Natural killer cell treated with Interleukin-12 subunit alpha and Interleukin-12 subunit beta and Interleukin-15 and Interleukin-18, amount 100 ng/mL, for 72 hours (primary cell): Measurements from ENCODE around the gene ZSWIM4. TPM values are rescaled to one million over a fixed set of nuclear protein-coding genes. Genes with fewer than 3 reads are reported as not detected.
"Not testable (repeated sequence)": the region's sequence is repeated elsewhere in the genome, so short reads cannot be mapped to it uniquely, and the experiment has no call there.

ENCODE experiments used
- ATAC-seq, 2 donors: fragments of 150-1000 bp; cut with Tn5 transposase in 1 of 2; sonication (Bioruptor Pico), chemical (Tn5 transposase) in 1 of 2; 2 replicates each; pipeline ENCODE4 v1.10.0; 2021
- DNase-seq: peaks from one replicate; pipeline ENCODE4 v3.0.0; 2022; ENCODE audit warnings: low spot score
- H3K27ac Mint-ChIP-seq, 2 donors: 1 replicate in 1 of 2; 2 replicates in 1 of 2; pipeline ENCODE4 v1.8.0; 2022; ENCODE audit warnings: mixed read lengths in 2 of 2, mild to moderate bottlenecking in 1 of 2, moderate library complexity in 1 of 2
- H3K27me3 Mint-ChIP-seq, 2 donors: 1 replicate in 1 of 2; 2 replicates in 1 of 2; pipeline ENCODE4 v1.8.0; 2022; ENCODE audit warnings: mixed read lengths in 2 of 2
- H3K36me3 Mint-ChIP-seq: one replicate; pipeline ENCODE4 v1.8.0; 2022; ENCODE audit warnings: mixed read lengths
- H3K4me1 Mint-ChIP-seq, 2 donors: 1 replicate in 1 of 2; 2 replicates in 1 of 2; pipeline ENCODE4 v1.8.0; 2022; ENCODE audit warnings: low read depth in 2 of 2, mixed read lengths in 2 of 2, mild to moderate bottlenecking in 1 of 2
- H3K4me3 Mint-ChIP-seq: one replicate; pipeline ENCODE4 v1.8.0; 2022; ENCODE audit warnings: mixed read lengths
- H3K9me3 Mint-ChIP-seq: 2 replicates; pipeline ENCODE4 v1.8.0; 2022; ENCODE audit warnings: mixed read lengths
- total RNA-seq, 2 donors: library from RNA; stranded (reverse); gene quantifications; one replicate each; pipeline ENCODE4 v1.2.3, GENCODE V29; 2022

ZSWIM4 gene
- total RNA-seq, 2 donors from 2014 or later, result 8.3 to 9.7 TPM

DNA sequence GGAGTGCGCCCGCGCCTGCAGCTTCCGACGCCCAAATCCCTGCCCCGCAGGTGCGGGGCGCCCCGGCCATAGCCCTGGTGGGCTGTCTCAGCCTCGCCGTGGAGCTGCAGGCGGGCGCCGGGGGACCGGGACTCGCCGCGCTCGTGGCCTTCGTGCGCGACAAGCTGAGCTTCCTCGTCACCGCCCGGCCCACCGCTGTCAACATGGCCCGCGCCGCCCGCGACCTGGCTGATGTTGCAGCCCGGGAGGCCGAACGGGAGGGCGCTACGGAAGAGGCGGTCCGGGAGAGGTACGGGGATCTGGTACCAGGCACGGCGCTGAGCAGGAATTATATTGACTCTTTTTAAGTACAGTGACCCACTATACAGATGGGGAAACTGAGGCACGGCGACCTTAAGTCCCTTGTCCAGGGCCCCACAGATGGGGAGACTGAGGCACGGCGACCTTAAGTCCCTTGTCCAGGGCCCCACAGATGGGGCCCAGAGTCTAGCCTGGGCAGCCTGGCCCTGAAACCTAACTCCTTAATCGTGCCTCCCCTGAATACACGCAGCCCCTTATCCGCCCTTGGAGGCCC, 30.3 kb upstream of the ZSWIM4 start:
- Mint-ChIP-seq H3K36me3 (no peaks in the 10 kb centered on the region), H3K4me3 (peak overlapping the region; percentile 90), H3K9me3 (no peaks in the 10 kb centered on the region), H3K4me1 (peaks cover 12 to 18% of the 10 kb centered on the region in 2 donors), H3K27me3 (no peaks in the 10 kb centered on the region), H3K27ac (peak overlapping the region; percentile 55 to 61)
- ATAC-seq (peak; percentile 73 to 75), DNase-seq (peak; percentile 62)

DNA sequence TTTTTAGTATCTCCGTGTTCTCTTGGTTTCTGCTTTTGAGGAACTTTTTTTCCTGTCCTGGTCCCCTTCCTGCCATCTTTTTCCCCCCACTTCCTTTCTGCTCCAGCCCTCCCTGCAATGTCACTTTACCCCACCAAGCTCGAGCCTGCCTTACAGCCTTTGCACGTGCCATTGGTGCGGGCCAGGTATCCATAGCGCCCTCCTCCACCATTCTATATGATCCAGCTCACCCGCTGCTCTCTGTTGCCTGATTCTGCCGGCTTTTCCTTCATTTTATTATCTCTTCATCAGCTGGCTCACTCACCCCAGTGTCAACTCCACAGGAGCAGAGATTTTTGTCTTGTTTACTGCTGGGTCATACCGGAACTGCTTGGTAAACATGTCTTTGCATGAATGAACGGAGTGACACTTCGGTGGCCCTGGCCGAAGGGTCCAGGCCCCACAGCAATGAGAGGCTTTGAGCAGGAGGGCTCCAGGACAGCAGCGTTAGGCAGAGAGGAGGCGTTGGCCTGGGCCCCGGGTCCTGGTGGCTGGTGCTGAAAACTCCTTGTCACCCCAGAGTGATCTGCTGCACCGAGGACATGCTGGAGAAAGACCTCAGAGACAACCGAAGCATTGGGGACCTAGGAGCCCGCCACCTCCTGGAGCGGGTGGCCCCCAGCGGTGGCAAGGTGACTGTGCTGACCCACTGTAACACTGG, 29.7 kb upstream of the ZSWIM4 start:
- no peaks in the 10 kb centered on the region for H3K36me3 Mint-ChIP-seq
- H3K27me3 Mint-ChIP-seq, result no peaks in the 10 kb centered on the region
- ATAC-seq (no peak), DNase-seq (peak; percentile 44)
- H3K4me1 Mint-ChIP-seq, result peaks cover 12 to 18% of the 10 kb centered on the region in 2 donors
- H3K27ac Mint-ChIP-seq, result peak overlapping the region; percentile 55 to 61
- no peaks in the 10 kb centered on the region for H3K9me3 Mint-ChIP-seq
- peak overlapping the region; percentile 90 for H3K4me3 Mint-ChIP-seq

DNA sequence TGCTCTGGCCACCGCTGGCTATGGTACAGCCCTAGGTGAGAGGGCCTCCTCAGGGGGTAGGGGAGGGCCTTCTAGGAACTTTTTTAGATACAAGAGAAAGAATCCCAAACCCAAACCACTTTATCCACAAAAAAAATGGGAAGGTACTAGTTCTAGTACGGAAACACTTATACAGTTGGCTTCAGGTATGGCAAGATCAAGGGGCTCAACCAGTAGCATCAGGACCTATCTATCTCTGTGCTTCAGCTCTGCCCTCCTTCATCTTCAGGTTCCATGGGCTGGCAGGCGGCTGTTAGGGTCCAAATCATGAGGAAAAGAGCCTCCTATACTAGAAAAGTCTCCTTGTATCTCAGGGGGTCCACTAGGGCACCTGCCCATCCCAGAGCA, 29.2 kb upstream of the ZSWIM4 start:
- Mint-ChIP-seq H3K4me1 (peaks cover 12 to 18% of the 10 kb centered on the region in 2 donors), H3K9me3 (no peaks in the 10 kb centered on the region), H3K27me3 (no peaks in the 10 kb centered on the region), H3K27ac (peak overlapping the region; percentile 55 to 61), H3K36me3 (no peaks in the 10 kb centered on the region), H3K4me3 (no peak overlapping the region)
- DNase-seq, result no peak
- no peak for ATAC-seq

DNA sequence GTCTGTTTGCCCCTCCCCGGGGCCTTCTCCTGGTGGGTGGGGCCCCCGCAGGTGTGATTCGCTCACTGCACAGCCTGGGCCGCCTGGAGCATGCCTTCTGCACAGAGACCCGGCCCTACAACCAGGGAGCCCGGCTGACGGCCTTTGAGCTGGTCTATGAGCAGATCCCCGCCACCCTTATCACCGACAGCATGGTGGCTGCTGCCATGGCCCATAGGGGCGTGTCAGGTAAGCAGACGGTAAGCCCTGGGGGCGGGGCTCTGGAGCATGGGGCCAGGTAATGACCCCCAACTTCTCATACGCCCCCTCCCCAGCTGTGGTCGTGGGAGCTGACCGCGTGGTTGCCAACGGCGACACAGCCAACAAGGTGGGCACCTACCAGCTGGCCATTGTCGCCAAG, 26.7 kb upstream of the ZSWIM4 start:
- ATAC-seq, result no peak
- no peak overlapping the region for H3K27ac Mint-ChIP-seq
- no peaks in the 10 kb centered on the region for H3K36me3 Mint-ChIP-seq
- DNase-seq, result peak; percentile 60
- H3K27me3 Mint-ChIP-seq, result no peaks in the 10 kb centered on the region
- H3K9me3 Mint-ChIP-seq, result no peaks in the 10 kb centered on the region
- H3K4me3 Mint-ChIP-seq, result no peak overlapping the region
- H3K4me1 Mint-ChIP-seq, result peaks cover 12 to 15% of the 10 kb centered on the region in 2 donors

DNA sequence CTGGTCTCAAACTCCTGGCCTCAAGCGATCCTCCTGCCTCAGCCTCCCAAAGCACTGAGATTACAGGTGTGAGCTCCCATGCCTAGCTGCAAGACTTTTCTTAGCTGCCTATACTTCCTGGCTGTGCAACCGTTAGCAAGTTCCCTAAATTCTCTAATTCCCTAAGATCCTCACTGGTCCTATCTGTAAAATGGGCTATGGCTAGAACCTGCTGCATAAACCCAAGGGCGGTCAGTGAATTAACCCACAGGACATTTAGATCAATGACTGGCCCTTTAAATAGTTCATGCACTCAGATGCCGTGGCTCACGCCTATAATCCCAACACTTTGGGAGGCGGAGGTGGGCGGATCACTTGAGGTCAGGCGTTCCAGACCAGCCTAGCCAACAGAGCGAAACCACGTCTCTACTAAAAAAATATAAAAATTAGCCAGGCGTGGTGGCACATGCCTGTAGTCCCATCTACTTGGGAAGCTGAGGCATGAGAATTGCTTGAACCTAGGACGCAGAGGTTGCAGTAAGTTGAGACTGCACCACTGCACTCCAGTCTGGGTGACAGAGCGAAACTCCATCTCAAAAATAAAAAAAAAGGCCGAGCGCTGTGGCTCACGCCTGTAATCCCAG, 25.1 kb upstream of the ZSWIM4 start:
- H3K27me3 Mint-ChIP-seq, result no peaks in the 10 kb centered on the region
- no peak overlapping the region for H3K4me3 Mint-ChIP-seq
- H3K9me3 Mint-ChIP-seq, result no peaks in the 10 kb centered on the region
- H3K27ac Mint-ChIP-seq, result no peak overlapping the region
- DNase-seq (no peak), ATAC-seq (no peak)
- no peaks in the 10 kb centered on the region for H3K36me3 Mint-ChIP-seq
- H3K4me1 Mint-ChIP-seq, result peaks cover 18 to 23% of the 10 kb centered on the region in 2 donors

DNA sequence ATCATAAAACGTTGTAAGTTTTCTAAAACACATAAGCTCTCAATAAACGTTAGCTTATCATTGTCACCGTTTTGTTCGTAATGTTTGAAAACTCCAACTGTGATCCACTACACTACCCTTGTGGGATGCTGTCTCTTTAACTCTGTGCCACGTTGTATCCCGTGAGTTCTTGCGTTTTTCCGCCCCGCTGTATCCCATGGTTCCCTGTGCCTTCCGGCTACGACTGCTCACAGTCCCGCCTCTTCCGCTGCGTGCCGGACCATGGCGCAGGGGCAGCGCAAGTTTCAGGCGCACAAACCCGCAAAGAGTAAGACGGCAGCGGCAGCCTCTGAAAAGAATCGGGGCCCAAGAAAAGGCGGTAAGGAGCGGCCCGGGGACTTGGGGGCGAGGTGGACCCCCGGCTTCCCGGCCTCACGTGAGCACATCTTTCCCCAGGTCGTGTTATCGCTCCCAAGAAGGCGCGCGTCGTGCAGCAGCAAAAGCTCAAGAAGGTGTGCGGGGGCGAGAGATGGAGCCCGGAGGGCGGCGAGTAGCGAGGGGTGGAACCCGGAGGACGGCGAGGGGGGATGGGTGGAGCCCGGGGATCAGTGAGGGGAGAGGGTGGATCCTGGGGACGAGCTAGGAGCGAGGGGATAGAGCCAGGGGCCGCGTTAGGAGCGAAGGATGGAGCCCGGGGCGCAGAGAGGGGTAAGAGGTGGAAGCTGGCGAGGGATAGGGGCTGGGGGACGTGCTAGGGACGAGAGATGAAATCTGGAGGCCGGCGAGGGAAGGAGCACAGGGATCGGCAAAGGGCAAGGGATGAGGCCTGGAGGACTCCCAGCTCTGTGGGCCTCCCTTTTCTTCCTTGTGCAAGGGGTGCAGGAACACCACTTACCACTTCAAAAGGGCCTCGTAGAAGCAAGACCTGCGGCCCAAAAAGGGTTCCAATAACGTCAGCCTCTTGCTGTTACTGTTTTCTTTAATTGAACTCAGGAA, 20.7 kb upstream of the ZSWIM4 start, which contains the start of gene C19orf53:
Gene C19orf53, plus strand, starts transcription at position 240 of the 975 bp plus-strand sequence. Its CDS starts 22 bp downstream, at position 262.
- no peaks in the 10 kb centered on the region for H3K27me3 Mint-ChIP-seq
- peak within 1 kb of the TSS; percentile 97 for H3K4me3 Mint-ChIP-seq
- ATAC-seq (peak; percentile 100), DNase-seq (peak; percentile 90)
- peak within 1 kb of the TSS; percentile 86 to 93 for H3K27ac Mint-ChIP-seq
- no peaks in the 10 kb centered on the region for H3K9me3 Mint-ChIP-seq
- peaks cover 6% of the 10 kb centered on the region for H3K36me3 Mint-ChIP-seq
- H3K4me1 Mint-ChIP-seq, result peaks cover 21 to 22% of the 10 kb centered on the region in 2 donors

DNA sequence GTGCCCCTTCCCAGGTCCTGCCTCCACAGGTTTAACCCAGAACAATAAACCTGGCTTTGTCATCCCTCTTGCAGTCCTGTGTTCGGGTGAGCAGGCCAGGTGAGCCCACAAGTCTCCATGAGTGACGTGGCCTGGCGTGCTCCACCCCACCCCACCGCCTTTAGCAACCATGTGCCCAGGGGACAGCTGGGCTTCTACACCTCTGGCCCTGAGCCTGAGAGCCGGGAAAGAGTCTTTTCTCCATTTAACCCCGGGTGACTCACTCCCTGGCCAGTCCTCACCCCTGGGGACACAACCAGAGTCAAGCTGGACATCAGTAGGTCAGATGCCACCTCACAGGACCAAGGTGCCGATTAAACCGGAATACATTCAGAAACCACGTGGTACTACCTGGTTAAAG, 16.8 kb upstream of the ZSWIM4 start:
- Mint-ChIP-seq H3K27me3 (no peaks in the 10 kb centered on the region), H3K9me3 (no peaks in the 10 kb centered on the region), H3K36me3 (peaks cover 6% of the 10 kb centered on the region), H3K4me1 (peaks cover 21 to 26% of the 10 kb centered on the region in 2 donors), H3K4me3 (no peak overlapping the region), H3K27ac (no peak overlapping the region)
- no peak for DNase-seq
- ATAC-seq, result no peak

DNA sequence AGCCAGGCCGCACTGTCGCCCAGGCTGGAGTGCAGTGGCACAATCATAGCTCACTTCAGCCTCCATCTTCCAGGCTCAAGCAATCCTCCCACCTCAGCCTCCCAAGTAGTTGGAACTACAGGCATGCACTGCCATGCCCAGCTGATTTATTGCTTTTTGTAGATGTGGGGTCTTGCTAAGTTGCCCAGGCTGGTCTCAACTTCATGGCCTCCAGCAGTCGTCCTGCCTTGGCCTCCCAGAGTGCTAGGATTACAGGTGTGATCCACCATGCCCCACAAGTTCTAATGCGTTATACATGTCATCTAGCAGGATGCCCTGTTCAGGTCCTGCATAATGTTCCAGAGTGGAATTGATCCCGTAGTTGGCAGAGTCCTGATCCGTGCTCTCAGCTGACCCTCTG, 16.4 kb upstream of the ZSWIM4 start:
- DNase-seq, result no peak
- Mint-ChIP-seq H3K4me3 (no peak overlapping the region), H3K4me1 (peaks cover 21 to 26% of the 10 kb centered on the region in 2 donors), H3K27me3 (no peaks in the 10 kb centered on the region), H3K27ac (no peak overlapping the region), H3K9me3 (no peaks in the 10 kb centered on the region), H3K36me3 (peaks cover 6% of the 10 kb centered on the region)
- no peak for ATAC-seq

DNA sequence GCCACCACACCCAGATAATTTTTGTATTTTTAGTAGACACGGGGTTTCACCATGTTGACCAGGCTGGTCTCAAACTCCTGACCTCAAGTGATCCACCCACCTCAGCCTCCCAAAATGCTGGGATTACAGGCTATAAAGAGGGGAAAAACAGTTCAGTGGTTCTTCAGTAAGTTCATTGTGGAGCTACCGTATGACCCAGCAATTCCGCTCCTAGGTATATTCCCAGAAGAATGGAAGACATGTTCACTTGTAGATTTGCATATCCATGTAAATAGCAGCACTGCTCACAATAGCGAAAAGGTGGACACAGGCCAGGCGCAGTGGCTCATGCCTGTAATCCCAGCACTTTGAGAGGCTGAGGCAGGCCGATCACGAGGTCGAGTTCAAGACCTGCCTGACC, 15.4 kb upstream of the ZSWIM4 start:
- H3K9me3 Mint-ChIP-seq, H3K27ac Mint-ChIP-seq, H3K36me3 Mint-ChIP-seq, H3K4me3 Mint-ChIP-seq, DNase-seq, ATAC-seq, H3K27me3 Mint-ChIP-seq: not testable (repeated sequence)
- H3K4me1 Mint-ChIP-seq, result peaks cover 14 to 23% of the 10 kb centered on the region in 2 donors

DNA sequence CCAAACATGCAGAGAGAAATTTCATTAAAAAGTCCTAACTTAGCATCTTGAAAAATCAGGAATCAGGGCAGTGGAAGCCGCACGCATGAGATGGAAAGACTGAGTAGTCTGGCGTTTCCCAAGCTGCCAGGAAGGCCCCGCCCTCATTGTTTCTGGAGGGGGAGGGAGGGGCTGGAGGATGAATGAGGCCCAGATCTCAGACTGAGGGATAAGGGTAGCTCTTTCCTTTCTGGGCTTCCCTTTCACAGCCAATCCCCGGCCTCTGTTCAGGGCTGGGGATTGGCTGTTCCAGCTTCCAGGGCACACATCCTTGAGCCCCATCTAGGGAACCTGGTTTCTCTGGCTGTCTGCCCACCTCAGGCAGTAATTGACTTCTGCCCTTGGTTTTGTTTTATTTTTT, 13.7 kb upstream of the ZSWIM4 start:
- Mint-ChIP-seq H3K27ac (no peak overlapping the region), H3K4me3 (no peak overlapping the region), H3K27me3 (no peaks in the 10 kb centered on the region), H3K36me3 (peaks cover 3% of the 10 kb centered on the region), H3K4me1 (peaks cover 14 to 16% of the 10 kb centered on the region in 2 donors), H3K9me3 (no peaks in the 10 kb centered on the region)
- ATAC-seq (no peak), DNase-seq (no peak)

DNA sequence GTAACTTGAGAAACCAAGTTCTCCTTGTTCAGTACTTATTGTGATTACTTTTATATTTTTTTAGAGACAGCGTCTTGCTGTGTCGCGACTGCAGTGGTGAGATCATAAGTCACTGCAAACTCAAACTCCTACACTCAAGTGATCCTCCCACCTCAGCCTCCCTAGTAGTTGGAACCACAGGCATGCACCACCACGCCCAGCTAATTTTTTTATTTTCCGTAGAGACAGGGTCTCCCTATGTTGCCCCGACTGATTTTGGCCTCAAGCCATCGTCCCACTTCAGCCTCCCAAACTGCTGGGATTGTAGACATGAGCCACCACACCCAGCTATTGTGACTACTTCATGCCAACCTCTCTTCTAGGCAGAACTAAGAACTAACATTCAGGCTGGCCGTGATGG, 12.7 kb upstream of the ZSWIM4 start:
- Mint-ChIP-seq H3K27me3 (no peaks in the 10 kb centered on the region), H3K27ac (no peak overlapping the region), H3K4me3 (no peak overlapping the region), H3K9me3 (no peaks in the 10 kb centered on the region), H3K4me1 (peaks cover 12 to 14% of the 10 kb centered on the region in 2 donors), H3K36me3 (no peaks in the 10 kb centered on the region)
- no peak for ATAC-seq
- no peak for DNase-seq

DNA sequence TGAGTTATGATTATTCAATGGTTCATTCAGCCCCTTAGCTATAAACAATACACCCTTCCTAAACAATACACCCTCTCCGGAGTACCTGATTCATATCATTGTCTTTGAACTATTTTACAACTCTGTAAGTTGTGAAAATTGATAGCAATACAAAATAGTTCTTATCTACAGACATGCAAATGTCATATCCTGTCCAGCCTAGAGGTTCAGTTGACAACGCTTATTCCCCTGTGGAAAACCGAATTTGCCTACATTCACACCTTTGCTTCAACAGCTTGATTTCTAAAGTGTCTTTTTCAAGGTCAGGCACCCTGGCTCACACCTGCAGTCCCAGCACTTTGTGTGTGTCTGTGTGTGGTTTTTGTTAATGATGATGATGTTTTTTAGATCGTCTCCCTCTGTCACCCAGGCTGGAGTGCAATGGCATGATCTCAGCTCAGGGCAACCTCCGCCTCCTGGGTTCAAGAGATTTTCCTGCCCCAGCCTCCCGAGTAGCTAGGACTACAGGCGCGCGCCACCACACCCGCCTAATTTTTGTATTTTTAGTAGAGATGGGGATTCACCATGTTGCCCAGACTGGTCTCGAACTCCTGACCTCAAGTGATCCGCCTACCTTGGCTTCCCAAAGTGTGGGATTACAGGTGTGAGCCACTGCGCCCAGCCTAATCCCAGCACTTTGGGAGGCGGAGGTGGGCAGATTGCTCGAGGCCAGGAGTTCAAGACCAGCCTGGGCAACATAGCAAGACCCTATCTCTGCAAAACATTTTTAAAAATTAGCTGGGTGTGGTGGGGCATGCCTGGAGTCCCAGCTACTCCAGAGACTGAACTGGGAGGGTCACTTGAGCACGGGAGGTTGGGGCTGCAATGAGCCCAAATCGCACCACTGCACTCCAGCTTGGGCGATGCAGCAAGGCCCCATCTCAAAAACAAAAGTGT, 11.4 kb upstream of the ZSWIM4 start:
- Mint-ChIP-seq H3K4me1 (peaks cover 19% of the 10 kb centered on the region in 2 donors), H3K27ac (peak overlapping the region in 1 of 2 donors; percentile 74), H3K36me3 (no peaks in the 10 kb centered on the region)

More for the DNA sequence above, 11.4 kb upstream of the ZSWIM4 start:
- Mint-ChIP-seq H3K9me3 (no peaks in the 10 kb centered on the region), H3K27me3 (no peaks in the 10 kb centered on the region), H3K4me3 (no peak overlapping the region)
- DNase-seq (no peak), ATAC-seq (no peak)
